Activated T-cell treated with anti-CD3 and anti-CD28 coated beads, Interleukin-2, amount 50 U/mL, for 48 hours (primary cell): ENCODE data around the gene TPPP.
"Not testable (repeated sequence)": the region's sequence is repeated elsewhere in the genome, so short reads cannot be mapped to it uniquely, and the experiment has no call there.

Experiments used
- DNase-seq, 2 experiments: peaks; one replicate each; pipeline ENCODE4 v3.0.0-alpha.2; 2020

Gene TPPP

DNA sequence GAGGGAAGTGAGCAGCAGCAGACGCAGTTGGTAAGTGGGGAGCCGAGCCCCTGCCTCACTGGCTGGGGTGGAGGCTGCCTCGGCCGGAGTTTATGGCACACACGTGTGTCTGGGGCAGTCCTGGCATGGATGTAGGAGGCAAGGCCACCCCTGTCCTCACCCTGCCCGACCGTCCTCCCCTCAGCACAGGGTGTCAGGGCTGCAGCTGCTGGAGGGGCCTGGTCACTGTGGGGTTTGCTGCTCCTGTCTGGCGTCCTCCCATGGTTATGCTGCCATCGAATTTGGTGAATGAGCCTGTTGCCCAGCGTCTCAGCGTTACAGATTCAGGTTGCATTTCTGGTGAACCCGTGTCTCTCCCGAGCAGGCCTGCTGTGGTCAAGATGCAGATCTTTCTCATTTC, 48.6 kb downstream of the TPPP start:
- no peak for DNase-seq

DNA sequence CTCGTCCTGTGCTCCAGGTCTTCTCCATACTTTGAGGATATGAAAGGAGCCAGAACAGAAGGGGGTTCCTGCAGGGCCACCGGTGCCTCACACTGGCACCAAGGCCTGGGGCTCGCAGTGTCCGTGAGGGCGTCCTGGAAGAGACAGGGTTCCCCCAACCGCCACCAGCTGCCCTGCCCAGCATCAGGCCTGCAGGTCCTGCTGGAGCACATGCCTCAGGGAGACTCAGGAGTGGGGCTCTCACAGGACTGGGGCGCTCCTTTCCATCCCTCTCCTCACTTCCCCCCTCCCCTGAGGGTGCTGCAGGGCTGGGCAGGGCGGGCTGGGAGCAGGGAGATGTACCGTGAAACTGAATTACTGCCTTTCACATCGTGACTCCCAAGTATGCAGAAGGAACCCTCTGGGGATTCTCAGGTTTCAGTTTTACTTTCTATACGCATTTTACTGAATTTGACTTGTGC, 49.3 kb downstream of the TPPP start:
- no peak for DNase-seq

DNA sequence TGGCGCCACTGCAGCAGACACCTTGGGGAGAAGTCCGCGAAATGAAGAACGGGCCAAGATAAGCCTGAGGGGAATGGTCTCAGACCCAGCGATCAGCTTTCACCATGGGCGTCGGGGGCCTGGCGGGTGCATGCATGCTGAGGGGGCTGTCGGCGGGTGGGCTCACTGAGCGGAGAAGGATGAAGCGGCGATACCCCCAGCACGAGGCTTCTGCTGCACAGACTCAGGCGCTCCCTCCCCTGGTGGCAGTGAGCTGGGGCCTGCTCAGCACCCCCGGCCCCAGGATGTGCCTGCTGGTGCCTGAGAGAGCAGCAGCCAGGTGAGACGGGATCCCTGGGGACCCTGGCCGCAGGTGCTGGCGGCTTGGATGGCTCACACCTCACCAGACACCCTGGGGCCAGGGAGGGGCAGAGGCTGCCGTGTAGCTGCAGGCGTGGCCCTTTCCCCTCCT, 49.8 kb downstream of the TPPP start:
- DNase-seq: no peak

DNA sequence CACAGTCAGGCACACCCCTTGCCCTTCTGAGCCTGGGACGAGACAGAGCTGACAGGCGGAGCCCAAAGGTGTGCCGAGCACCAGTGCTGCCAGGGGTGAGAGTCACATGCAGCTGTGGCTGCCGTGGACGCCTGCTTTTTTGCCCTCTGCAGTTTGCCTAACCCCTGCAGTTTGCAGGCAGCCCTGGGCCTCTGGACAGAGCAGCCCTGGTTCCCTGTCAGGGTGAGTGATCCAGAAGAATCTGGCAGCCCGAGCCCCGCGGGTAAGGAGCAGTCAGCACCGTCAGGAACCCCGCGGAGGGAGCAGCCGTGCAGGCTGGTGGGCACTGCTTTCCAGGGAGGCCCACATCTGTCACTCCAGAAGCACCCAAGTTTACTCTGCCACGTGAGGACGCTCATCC, 50.7 kb downstream of the TPPP start:
- DNase-seq: no peak

DNA sequence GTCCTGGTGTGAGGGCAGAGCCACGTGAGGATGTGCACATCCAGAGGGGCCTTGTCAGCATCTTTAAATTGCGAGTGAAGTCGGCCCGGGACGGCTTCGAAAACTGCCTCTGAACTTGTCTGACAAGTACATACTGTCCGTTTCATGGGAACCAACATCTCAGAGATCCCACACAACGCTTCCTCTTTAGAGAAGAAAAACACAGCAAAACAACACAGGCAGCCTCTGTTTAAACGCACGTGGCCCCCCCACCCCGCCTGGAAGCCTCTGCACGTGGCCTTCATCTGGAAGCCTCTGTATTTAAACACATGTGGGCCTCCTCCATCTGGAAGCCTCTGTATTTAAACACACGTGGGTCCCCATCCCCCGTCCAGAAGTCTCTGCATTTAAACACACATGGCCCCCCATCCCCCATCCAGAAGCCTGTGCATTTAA, 51.8 kb downstream of the TPPP start:
- DNase-seq: no peak

DNA sequence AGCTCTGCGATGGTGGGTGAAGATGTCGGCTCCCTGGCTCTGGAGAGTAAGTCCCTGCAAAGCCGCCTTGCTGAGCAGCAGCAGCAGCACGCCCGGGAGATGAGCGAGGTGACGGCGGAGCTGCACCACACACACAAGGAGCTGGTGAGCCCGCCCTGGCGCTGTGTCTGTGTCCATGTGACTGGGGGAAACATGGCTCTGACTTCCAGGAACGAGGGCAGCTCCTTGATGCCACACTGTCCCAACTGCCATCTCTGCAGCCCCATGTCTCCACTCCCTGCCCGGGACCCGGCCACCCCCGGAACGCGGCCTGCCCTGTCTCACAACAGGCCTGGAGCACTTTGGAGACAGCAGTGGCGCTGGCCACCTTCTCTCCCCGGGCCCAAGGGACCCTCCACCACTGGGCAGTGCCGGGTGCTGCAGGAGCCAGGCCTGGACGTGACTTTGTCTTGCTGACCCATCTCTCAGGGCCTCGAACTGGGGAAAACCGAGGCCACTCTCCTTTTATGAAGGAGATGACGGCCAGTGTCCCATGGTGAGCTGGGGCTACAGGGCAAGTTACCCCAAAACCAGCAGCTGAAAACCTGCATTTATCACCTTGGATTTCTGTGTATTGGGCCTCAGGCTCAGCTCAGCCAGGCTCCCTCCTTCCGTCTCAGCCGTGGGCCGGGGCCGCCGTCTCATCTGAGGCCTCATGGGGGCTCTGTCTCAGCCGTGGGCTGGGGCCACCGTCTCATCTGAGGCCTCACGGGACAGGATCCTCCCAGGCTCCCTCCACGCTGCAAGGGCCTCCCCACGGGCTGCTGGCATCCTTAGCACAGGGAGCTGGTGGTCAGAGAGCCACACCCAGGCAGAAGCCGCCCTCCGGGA, 52.5 kb downstream of the TPPP start:
- no peak for DNase-seq

DNA sequence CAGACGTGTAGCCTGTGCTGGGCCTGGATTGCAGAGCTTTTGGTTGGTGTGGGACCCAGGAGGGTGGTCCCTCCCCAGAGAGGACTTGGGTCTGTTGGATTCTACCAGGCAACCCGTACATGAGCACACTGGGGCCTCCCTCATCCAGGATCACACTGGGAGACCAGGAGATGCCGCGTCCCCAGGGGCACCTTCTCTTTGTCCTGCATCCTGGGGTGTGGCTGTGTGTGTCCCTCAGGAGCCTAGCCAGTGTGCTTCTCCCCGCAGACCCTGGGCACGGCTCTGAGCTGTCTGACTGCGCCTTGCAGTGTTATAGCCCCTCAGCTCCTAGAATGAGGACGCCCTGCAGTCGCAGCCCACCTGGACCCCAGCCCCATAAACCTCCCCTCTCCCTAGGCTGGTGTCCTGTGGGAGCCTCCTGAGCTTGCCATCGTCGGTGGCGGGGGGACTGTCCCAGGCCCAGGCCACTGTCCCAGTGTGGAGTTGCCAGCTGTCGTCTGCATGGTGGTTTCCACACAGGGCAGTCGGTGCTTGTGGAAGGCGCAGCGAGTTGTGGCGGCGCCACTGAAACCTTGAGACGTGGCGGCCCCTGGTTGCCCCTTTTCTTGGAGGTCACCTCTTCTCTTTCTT, 53.5 kb downstream of the TPPP start:
- DNase-seq: no peak

DNA sequence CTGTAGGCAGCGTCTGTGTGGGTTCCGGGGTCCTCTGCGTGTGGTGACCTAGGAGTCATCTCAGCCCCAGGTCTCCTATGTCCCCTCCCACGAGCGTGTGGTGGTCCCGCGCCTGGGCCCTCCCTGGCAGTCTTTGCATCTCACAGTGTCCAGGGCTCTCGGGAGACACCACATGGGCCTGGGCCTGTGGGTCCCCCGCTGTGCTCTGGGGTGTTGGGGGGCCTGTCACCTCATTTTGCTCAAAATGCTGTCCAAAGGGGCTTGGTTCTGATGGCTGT, 54.0 kb downstream of the TPPP start:
- DNase-seq: no peak

DNA sequence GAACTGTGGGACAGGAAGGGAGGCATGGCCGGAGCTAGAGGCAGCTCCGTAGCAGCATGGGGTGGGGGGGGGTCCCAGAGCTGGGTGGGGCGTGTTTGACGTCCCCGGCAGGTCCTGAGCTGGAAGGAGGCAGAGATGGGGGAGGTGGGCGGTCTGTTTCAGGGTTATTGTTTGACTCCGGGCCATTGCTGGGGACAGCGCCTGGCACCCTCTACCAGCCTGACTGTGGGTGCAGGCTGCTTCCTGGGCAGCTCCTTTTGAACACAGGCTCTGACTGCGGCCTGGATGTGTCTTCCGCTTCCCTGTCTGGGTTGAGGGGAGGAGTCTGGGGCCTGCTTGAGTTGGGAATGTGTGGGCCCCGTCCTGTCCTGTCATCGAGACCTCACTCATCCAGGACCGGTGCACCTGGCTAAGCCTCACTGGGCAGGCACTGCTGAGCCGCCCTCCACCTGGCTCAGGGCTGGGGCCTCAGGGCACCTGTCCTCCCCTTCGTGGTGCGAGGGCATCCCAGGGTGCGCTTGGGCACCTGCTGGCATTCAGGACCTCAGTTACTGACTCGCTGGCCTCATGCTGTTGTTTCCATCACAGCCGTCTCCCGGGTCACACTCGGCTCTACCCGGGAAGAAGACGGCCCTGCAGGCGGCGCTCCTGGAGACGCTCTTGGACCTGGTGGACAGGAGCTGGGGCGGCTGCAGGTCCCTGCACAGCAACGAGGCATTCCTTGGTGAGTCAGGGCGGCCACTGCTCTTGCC, 54.5 kb downstream of the TPPP start:
- DNase-seq: no peak

DNA sequence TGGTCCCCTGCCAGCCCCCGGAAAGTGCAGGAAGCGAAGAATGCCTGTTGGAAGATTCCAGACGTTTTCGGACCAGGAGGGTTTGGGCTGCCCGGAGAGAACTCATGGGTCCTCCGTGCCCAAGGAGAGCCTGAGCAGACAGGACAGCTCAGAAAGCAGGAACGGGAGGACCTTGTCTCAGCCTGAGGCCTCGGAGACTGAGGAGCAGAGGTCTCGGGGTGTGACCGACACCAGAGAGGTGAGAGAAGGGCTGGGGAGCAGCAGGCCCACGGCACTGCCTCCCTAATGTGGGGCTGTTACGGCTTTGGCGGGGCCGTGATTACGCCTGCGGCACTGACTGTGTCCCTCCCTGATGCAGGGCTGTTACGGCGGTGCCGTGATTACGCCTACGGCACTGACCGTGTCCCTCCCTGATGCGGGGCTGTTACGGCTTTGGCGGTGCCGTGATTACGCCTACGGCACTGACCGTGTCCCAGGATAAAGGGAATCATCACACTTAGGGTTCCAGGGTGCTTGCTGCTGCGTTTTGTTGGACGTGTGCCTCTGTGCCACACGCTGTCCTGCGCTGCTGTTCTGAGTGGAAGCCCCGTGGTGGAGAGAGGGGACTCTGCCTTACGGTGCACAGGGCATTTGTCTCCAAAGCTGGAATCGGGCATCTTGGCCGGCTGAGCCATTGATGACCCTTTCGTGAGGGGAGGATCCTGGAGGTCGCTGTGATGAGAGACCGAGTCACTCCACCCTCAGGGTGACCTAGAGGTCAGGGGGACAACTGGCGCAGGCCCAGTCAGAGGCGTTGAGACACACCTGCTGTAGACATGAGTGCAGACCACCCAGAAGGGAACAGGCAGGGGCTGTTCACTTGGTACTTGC, 55.3 kb downstream of the TPPP start:
- DNase-seq: no peak

DNA sequence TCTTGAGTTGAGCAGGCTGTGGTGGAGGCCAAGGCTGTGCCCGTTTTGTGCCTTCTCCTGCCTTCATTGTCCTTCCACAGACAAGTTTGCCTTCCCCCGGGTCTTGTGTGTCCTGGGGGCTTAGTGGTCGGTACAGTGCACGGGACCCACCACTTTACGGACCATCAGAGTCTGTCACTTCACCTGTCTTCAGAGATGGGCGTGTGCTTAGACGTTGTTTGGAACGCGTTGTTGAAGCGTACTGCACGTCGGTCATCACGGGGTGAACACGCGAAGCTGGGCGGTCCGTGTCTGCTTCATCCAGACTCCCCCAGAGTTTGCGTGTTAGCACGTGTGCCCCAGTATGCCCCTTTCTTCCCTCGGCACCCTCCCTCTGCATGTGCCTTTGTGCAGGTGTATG, 56.2 kb downstream of the TPPP start:
- DNase-seq: no peak

DNA sequence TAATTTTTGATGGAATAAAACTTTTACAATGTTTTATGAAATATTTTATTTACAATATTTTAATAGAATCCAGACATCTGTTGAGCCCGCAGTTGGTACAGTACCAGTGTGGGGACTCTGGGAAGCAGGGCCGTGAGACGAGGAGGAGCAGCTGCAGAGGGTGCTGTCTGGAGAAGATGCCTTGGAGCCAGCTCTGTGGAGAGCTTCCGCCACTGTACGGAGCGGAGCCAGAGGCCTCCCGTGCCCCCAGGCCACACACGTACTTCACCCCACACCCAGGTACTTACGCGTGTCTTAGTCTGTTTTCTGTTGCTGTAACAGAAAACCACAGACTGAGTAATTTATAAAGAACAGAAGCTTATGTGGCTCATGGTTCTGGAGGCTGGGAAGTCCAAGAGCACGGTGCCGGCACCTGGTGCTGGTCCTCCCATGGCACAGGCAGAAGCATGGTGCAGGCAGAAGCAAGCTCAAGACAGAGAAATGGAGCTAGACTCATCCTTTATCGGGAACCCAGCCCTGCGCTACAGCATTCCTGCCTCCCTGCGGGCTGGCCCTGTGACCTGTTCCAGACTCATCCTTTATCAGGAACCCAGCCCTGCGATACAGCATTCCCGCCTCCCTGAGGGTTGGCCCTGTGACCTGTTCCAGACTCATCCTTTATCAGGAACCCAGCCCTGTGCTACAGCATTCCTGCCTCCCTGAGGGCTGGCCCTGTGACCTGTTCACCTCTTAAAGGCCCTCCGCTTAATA, 57.7 kb downstream of the TPPP start:
- no peak for DNase-seq

DNA sequence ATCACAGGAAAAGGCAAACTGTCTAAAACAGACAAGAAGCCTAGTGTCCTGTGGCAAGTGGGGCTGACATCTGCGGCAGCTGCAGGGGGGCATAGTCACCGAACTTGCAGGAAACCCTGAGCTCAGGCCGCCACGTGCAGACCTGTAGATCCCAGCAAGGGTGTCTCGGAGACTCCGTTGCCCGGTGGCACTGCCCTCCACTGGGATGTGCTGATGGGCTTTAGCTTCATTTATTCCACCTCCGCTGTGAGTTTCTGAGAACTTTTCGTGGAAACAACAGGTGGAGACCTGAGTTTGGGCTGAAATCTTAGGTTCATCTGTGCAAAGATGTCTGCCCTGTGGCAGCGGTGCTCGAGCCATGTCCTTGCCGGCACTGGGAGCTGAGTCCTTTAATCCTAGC, 59.0 kb downstream of the TPPP start:
- no peak for DNase-seq

DNA sequence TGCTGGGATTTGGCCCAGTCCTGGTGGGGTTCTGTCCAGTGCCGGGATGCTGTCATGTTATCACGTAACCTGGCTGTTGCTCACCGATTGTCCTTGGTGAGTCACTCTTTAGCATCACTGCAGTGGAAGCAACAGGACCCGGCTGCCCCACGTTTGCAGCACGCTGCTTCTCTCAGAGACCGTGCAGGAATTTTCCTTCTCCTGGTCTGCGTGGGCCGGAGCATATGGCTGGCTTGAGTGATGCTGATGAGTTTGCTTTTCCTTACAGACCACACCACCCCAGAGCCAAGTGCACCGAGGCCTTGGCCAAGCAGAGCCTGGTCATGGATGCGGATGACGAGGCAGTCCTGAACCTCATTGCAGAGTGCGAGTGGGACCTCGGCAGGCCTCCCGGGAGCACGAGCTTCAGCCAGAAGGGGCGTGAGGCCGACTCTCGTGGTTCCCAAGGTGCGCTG, 59.6 kb downstream of the TPPP start:
- no peak for DNase-seq

DNA sequence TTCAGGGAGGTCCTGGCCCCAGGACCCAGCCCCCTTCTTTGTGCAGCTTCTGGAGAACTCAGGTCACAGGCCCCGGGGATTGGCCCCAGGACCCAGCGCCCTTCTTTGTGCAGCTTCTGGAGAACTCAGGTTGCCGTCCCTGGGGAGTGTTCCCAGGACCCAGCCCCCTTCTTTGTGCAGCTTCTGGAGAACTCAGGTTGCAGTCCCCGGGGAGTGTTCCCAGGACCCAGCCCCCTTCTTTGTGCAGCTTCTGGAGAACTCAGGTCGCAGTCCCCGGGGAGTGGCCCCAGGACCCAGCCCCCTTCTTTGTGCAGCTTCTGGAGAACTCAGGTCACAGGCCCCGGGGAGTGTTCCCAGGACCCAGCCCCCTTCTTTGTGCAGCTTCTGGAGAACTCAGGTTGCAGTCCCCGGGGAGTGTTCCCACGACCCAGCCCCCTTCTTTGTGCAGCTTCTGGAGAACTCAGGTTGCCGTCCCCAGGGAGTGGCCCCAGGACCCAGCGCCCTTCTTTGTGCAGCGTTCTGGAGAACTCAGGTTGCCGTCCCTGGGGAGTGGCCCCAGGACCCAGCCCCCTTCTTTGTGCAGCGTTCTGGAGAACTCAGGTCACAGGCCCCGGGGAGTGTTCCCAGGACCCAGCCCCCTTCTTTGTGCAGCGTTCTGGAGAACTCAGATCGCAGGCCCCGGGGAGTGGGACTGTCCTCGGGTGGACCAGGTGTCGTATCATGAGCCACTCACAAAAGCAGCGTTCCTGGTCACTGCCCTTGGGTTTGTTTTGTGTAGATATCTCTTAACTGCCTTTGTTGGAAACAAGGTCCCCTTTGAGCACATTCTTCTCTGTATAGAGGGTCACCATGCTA, 64.6 kb downstream of the TPPP start:
- DNase-seq: not testable (repeated sequence)

DNA sequence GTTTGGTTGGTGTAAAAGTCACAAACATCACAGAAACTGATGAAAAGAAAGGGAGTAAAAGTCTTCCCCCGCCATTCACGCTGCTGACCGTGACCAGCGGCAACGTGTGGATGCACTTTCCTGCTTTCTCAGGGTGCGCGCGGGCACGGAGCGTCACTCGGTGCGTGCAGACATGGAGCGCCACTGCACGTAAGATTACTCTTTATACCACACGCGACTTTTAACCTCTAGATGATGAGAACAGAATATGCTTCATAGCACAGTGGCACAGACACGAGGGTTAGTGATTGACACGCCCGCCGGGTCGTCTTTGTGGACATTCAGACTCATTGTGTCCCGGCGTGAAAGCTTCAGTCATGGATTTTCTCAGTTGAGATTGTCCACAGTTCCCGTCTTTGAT, 65.3 kb downstream of the TPPP start:
- no peak for DNase-seq

DNA sequence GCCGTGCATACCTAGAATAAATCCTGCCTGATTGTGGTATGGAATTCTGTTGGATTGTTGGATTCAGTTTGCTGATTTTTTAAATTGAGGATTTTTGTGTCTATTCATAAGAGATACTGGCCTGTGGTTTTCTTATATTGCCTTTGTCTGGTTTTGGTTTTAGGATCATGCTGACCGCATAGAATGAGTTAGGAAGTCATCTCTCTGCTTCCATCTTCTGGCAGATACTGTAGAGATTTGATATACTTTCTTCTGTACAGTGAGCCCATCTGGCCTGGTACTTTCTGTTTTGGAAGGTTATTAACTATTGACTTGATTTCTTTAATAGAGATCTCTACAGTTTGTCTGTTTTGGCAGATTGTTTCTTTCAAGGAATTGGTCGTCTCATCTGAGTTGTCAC, 66.3 kb downstream of the TPPP start:
- no peak for DNase-seq

DNA sequence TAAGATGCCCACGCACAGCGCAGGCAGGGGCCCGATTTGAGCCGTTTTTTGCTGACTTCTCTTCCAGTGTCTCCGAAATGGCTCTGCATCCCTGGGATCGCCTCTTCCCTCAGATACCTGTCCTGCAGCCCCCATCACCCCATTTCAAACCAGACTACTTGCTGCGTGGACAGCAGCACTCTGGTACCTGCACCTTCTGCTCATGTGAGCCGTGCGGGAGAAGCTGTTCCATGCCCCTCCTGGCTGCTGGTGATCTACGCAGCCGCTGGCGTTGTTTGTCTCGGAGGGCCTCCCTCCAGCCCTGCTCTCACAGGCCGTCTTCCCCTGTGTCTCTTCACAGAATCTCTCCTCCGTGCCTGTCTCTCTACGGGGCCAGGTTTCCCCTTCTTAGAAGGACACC, 67.6 kb downstream of the TPPP start:
- DNase-seq: no peak

DNA sequence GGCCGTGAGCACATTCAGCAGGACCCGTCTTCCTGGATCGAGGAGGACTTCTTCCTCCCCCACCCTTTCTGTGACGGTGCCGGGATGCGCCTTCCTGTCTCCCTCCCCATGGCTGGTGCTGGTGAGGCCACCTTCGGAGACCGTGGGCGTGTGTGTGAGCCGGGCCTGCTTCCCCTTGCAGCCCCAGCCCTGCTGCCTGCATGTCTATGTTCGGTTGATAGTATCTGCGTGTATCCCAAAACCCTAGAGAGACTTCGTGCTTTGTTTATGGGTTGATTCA, 68.3 kb downstream of the TPPP start:
- no peak for DNase-seq

DNA sequence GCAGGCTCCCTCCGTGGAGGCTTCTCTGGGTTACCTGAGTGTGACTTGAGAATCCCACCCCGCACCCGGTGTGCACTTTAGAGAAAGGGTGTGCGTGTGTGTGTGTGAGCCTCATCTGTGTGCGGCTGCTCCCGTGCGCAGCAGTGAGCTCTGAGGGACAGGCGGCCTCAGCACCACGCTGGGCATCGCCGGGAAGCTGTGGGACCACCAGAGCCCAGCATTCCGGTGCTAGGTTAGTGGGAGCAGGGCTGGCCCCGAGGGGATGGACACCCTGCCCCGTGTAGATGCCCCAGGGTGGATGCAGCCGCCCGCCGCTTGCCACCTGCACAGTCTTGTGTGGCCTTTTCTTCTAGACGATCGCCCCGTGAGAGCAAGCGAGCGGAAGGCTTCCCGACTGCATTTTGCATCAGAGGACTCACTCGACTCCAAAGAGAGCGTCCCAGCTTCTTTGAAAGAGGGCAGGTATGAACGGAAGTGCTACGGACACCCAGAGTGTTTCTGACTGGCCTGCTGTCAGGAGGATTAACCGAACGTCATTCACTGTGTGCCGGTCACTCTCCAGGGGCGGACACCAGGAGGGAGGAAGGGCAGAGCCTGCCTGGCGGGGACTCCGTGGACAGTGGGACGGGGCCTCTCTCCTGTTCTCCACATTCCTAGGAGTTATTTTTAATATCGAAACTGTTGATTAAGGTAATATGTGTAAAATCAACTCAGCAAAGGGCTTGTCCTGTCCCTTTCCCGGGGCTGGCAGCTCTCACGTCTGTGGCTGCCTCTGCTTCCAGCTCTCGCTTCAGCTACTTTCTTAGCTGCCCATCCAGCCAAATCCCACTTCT, 68.8 kb downstream of the TPPP start:
- DNase-seq: no peak
